Thoracic aorta (tissue), 2 donors: Measurements from ENCODE around the gene ING4. TPM values are rescaled to one million over a fixed set of nuclear protein-coding genes. Genes with fewer than 3 reads are reported as not detected.

Experiments used
- ATAC-seq: fragments of 150-250 bp; one replicate; pipeline ENCODE4 v1.8.0; 2017; ENCODE audit warnings: low read depth; ENCODE audit not compliant: insufficient number of reproducible peaks, low FRiP score
- DNase-seq: peaks from one replicate; pipeline ENCODE4 v3.0.0-alpha.2; 2020; ENCODE audit warnings: low spot score
- H3K27ac ChIP-seq, 2 donors: fragments of 200-600 bp; sonication (generic); 1 replicate in 1 of 2; 2 replicates in 1 of 2; pipeline ENCODE4 v1.5.1; 2016; ENCODE audit warnings: mild to moderate bottlenecking in 2 of 2, moderate library complexity in 2 of 2
- H3K27me3 ChIP-seq: fragments of 200-600 bp; sonication (generic); replicated peaks from 2 replicates; pipeline ENCODE4 v1.6.0; 2016; ENCODE audit warnings: mild to moderate bottlenecking; ENCODE audit not compliant: insufficient read depth
- H3K36me3 ChIP-seq: fragments of 200-600 bp; sonication (generic); one replicate; pipeline ENCODE4 v1.5.1; 2016
- H3K4me1 ChIP-seq, 2 donors: fragments of 200-600 bp; sonication (generic); 1 replicate in 1 of 2; 2 replicates in 1 of 2; pipeline versions ENCODE4 v1.5.1 to v1.6.0; 2016; ENCODE audit warnings: low read depth in 2 of 2, mild to moderate bottlenecking in 1 of 2; ENCODE audit not compliant: control insufficient read depth in 1 of 2
- H3K4me3 ChIP-seq: fragments of 200-600 bp; sonication (generic); 2 replicates; pipeline ENCODE4 v1.5.1; 2016; ENCODE audit warnings: mild to moderate bottlenecking
- H3K9me3 ChIP-seq: fragments of 200-600 bp; sonication (generic); 2 replicates; pipeline ENCODE4 v1.5.1; 2016
- CTCF ChIP-seq: fragments of 200-600 bp; sonication (generic); IDR thresholded peaks from one replicate; pipeline ENCODE4 v1.5.1; 2019; ENCODE audit warnings: antibody characterized with exemption
- total RNA-seq, 2 donors: library from RNA; depleted of rRNA; stranded (reverse); fragments of >200 nt; gene quantifications; one replicate each; pipeline versions ENCODE4 v1.1.0 to v1.2.3, GENCODE V29; 2016

ING4 gene
- total RNA-seq, 2 donors from 2014 or later: 21.8 to 36.9 TPM

GRCh38 chr12:6652391-6652790, 10.5 kb downstream of the ING4 start:
- no peak for DNase-seq
- Histone ChIP-seq H3K4me3 (no peak overlapping the region), H3K27me3 (no peaks in the 10 kb centered on the region), H3K36me3 (peaks cover 58% of the 10 kb centered on the region), H3K9me3 (no peaks in the 10 kb centered on the region), H3K27ac (no peak overlapping the region), H3K4me1 (no peaks in the 10 kb centered on the region)
- no peak for ATAC-seq
- TF ChIP-seq CTCF: no peak

- no peak for DNase-seq
- no peak for TF ChIP-seq CTCF
- no peaks in the 10 kb centered on the region for H3K27me3 ChIP-seq
- ATAC-seq: no peak
- H3K4me1 ChIP-seq: peaks cover 0 to 7% of the 10 kb centered on the region in 2 donors
- no peaks in the 10 kb centered on the region for H3K9me3 ChIP-seq
- no peak overlapping the region for H3K4me3 ChIP-seq
- no peak overlapping the region for H3K27ac ChIP-seq
- peaks cover 53% of the 10 kb centered on the region for H3K36me3 ChIP-seq
These were observed 12.1 kb downstream of the ING4 start for GRCh38 chr12:6650832-6651231.

- no peak for DNase-seq
- TF ChIP-seq CTCF: no peak
- Histone ChIP-seq H3K9me3 (no peaks in the 10 kb centered on the region), H3K27me3 (no peaks in the 10 kb centered on the region), H3K27ac (peak within 1 kb of the TSS in 1 of 2 donors; percentile 24), H3K4me1 (peaks cover 0 to 7% of the 10 kb centered on the region in 2 donors), H3K4me3 (peak within 1 kb of the TSS; percentile 74), H3K36me3 (peaks cover 27% of the 10 kb centered on the region)
- peak; percentile 53 for ATAC-seq
These were observed 15.8 kb downstream of the ING4 start, which contains the start of gene ACRBP for GRCh38 chr12:6647083-6647604. Gene ACRBP, minus strand, starts transcription at chr12:6647432. Its CDS starts 66 bp downstream, at chr12:6647366.

GRCh38 chr12:6646276-6647082, 16.4 kb downstream of the ING4 start:
- peak overlapping the region in 1 of 2 donors; percentile 24 for H3K27ac ChIP-seq
- DNase-seq: no peak
- TF ChIP-seq CTCF: no peak
- peaks cover 20% of the 10 kb centered on the region for H3K36me3 ChIP-seq
- H3K9me3 ChIP-seq: no peaks in the 10 kb centered on the region
- no peak for ATAC-seq
- peaks cover 0 to 7% of the 10 kb centered on the region in 2 donors for H3K4me1 ChIP-seq
- H3K4me3 ChIP-seq: peak overlapping the region; percentile 74
- no peaks in the 10 kb centered on the region for H3K27me3 ChIP-seq

- ATAC-seq: no peak
- no peaks in the 10 kb centered on the region for H3K9me3 ChIP-seq
- no peak for DNase-seq
- TF ChIP-seq CTCF: no peak
- peaks cover 5% of the 10 kb centered on the region for H3K36me3 ChIP-seq
- no peak overlapping the region for H3K4me3 ChIP-seq
- peak overlapping the region in 1 of 2 donors; percentile 1 for H3K27ac ChIP-seq
- peaks cover 0 to 7% of the 10 kb centered on the region in 2 donors for H3K4me1 ChIP-seq
- H3K27me3 ChIP-seq: no peaks in the 10 kb centered on the region
These were observed 18.0 kb downstream of the ING4 start for GRCh38 chr12:6644903-6645302.
